ENCODE measurements around the gene ARSI.
"Not testable (repeated sequence)": the region's sequence is repeated elsewhere in the genome, so short reads cannot be mapped to it uniquely, and the experiment has no call there.

Gene ARSI

DNA sequence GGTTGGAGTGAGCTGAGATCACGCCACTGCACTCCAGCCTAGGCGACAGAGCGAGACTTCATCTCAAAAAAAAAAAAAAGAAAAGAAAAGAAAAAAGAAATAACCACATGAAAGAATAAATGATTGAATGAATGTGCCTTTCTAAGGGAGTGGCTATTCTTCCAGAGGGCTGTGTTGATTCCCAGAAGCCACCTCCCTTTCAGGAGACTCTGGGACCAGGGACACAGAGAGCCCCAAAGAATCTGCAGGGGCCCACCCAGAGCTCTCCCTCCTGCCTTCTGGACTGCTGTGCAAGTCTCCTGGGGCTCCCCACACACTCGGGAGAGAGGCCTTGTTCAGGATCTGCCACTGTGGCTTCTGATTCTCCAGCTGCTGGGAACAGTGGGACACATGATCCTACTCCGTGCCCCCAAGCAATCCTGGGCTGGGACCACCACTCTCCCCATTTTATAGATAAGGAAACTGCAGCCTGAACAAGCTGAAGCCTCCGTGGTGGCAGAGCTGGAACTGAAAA lies 36.8 kb downstream of the ARSI start:
- FAIRE-seq = no peak

- no peak for FAIRE-seq
These were observed 37.8 kb downstream of the ARSI start for GRCh38 chr5:150264667-150265603.

DNA sequence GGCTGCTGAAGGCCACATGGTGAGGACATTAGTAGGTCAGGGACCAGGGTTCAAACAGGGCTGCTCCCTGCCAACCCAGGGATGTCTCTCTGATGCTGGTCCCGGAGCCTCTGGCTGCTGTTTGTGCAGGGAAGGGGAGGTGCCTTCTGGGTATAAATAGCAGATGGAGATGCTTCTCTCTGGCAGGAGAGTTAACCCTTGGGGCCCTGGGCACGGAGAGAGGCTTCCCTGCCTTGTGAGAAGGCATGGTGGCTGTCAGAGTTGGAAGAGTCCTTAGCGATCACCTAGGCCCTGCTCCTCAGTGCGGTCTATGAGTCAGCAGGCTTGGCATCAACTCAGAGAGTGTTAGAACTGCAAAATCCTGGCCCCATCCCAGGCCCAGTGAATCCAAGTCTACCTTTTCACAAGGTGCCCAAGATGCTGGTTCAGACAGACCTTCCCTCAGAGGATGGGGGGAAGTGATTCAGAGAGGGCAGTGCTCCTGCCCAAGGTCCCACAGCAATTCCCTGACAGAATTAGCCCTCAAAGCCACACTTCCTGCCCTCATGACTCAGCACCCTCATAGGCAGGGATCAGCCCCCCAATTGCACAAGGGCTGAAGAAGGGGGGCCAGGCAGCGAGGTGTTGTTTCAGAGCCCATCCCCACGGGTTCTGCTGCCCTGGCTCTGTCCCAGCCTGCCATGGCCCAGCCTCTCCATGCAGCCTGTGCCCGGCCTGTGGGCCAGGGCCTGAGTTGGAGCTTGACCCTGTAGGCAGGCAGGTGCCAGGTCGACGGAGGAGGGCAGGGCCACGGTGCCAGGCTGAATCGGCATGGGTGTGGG lies 38.7 kb downstream of the ARSI start:
- no peak for FAIRE-seq

GRCh38 chr5:150263375-150263775 lies 39.3 kb downstream of the ARSI start:
- FAIRE-seq = no peak

GRCh38 chr5:150262502-150262901 lies 40.2 kb downstream of the ARSI start:
- no peak for FAIRE-seq

- FAIRE-seq = no peak
These were observed 41.5 kb downstream of the ARSI start for GRCh38 chr5:150261231-150261630.

DNA sequence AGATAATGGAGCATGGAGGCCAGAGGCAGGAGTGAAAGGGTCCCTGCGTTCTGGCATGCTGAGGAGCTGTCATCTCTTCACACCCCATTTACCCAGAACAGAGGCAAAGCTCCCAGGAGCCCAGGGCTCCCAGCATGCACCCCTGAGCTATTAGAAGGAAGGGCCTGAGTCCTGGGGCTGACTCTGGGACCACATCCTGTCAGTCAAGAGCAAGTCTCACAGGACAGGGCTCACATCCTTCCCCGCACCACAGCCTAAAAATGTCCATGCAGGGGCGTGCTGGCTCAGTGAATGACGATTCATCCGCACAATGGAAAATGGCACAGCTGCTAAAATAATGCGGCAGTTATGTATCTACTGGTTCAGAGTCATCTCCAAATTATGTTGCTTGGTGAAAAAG lies 44.6 kb downstream of the ARSI start:
- no peak for FAIRE-seq

GRCh38 chr5:150257424-150257823 lies 45.3 kb downstream of the ARSI start:
- FAIRE-seq = no peak

DNA sequence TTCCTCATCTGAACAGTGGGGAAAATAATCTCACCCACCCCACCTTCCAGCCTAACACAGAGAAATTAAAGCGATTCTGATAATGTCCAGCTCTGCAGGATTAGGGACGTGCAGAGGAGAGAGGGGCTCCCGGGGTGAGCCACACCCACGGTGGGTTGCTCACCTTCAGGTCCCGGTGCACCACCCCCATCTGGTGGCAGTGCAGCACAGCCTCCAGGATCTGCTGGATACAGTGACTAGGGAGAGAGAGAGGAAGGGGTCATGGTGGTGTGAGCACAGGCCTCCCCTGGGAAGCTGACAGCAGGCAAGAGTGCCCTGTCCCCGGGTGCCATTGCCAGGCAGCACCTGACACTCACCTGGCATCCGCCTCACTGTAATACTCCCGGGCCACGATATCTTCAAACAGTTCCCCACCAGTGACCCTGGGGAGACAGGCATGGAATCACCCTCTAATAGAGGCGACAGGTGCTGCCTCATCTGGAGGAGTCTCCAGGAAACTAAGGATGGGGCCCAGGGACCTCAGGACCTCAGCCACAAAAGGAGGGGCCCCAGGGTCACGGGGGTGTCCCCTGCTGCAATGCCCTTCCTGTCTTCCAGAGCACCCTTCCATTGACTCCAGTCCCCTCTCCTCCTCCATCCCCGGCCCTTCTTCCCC lies 46.2 kb downstream of the ARSI start:
- FAIRE-seq = no peak

- FAIRE-seq = no peak
These were observed 46.9 kb downstream of the ARSI start for GRCh38 chr5:150255659-150256409.

DNA sequence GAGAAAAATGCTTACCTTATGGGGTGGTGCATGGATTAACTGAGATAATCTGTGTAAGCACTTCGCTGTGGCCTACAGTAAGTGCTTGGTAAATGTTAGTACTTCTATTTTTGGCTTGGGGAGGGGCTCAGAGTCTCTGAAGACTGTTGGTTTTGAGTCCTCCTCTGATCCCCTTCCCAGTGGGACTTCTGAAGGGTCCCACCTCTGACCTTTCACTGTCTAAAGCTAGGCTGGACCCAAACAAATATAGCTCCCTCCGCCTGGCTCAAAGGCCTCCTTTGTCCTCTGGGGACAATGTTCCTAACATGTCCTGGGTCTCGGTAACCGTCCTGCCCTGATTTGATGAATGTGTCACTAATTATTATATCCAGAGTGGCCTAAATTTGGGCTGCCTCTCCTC lies 47.9 kb downstream of the ARSI start:
- no peak for FAIRE-seq

DNA sequence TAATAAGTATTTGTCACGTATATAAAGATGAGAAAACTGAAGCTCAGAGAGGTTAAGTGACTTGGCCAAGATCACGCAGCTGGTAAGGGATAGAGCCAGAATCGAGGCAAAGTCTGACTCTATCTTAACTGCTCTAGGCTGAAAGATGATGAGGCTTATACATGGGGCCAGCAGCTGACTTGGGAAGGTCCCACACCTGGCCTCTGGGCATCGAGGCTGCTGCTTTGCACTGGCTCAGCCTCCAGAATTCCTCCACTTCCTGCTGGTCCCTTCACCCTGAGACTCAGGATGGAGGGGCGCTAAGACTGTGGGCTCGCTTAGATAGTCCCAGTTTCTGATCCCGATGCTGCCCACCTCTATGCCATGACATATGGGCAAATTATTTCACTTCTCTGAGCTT lies 48.3 kb downstream of the ARSI start:
- FAIRE-seq = no peak

GRCh38 chr5:150253416-150254208 lies 49.1 kb downstream of the ARSI start:
- FAIRE-seq = no peak

DNA sequence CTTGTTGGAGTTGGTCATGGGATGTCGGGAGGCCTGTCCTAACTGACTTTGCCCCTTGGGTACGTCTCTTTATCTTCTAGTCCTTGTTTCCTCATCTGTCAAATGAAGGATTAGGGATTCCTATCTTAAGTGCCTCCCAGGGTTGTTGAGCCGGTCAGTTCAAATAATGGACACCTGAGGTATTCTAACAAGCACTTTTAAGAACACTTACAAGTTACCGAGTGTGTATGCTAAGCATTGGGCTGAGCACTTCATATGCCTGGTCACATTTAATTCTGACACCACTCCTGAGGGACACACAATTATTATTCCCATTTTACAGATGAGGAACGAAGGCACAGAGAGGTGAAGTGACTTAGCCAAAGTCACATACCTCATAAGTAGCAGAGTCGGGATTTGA lies 50.2 kb downstream of the ARSI start:
- FAIRE-seq = no peak

- FAIRE-seq = no peak
These were observed 51.2 kb downstream of the ARSI start for GRCh38 chr5:150251504-150251903.

GRCh38 chr5:150249744-150250143 lies 53.0 kb downstream of the ARSI start:
- no peak for FAIRE-seq

DNA sequence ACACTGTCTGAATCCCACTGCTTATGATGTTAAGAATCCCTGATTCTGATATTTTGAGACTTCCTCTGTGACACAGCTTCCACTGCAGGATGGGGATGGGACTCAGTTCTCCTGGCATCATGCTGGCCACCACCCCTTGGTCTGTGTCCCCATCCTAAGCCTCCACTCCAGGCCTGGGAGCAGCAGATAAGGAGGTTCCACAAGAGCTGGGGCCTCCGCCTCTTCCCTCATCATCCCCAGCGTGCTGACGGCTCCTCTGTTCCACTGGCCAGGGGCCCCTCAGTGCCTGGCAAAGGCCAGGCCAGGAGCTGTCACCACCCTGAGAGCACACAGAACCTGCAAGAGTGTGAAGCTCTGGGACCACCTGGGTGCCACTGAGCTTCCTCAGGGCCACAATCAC lies 53.8 kb downstream of the ARSI start:
- no peak for FAIRE-seq

DNA sequence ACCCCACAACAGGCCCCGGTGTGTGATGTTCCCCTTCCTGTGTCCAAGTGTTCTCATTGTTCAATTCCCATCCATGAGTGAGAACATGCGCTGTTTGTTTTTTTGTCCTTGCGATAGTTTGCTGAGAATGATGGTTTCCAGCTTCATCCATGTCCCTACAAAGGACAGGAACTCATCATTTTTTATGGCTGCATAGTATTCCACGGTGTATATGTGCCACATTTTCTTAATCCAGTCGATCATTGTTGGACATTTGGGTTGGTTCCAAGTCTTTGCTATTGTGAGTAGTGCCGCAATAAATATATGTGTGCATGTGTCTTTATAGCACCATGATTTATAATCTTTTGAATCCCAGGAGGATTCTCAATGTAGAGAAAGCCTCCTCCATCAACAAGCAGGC lies 54.2 kb downstream of the ARSI start:
- not testable (repeated sequence) for FAIRE-seq

GRCh38 chr5:150247726-150248125 lies 55.0 kb downstream of the ARSI start:
- FAIRE-seq = no peak

DNA sequence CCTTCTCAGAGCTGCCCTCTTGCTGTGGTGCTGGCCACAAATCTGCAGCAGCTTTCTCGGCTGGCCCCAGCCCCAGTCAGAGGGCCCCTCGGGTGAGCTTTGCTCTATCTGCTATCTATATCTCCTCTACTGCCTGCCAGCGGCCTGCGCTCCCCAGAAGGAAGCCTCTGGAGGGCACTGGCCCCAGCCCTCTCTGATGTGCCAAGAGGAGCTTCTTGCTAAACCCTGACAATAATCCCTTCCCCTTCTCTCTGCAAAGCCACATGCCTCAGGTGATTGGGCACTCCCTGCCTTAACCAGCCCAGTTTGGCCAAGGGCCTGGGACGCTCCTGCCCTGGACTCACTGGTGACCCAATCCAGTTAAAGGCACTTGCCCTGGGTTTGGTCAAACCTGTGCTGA lies 55.9 kb downstream of the ARSI start:
- no peak for FAIRE-seq

- no peak for FAIRE-seq
These were observed 56.3 kb downstream of the ARSI start for GRCh38 chr5:150246429-150246828.

All from G401.6 (cell line).